Skeletal muscle tissue (tissue), 4 donors: Measurements from ENCODE around the gene TTC34. TPM values are rescaled to one million over a fixed set of nuclear protein-coding genes. Genes with fewer than 3 reads are reported as not detected.

ENCODE experiments used
- H3K27ac ChIP-seq: one replicate; pipeline ENCODE4 v1.7.0; 2013; ENCODE audit warnings: mild to moderate bottlenecking, low read depth, low read length, inconsistent platforms
- H3K27me3 ChIP-seq, 3 donors: one replicate each; pipeline ENCODE4 v1.7.0; 2013; ENCODE audit warnings: low read length in 3 of 3; ENCODE audit not compliant: control insufficient read depth in 3 of 3, insufficient read depth in 3 of 3
- H3K36me3 ChIP-seq, 3 donors: one replicate each; pipeline ENCODE4 v1.7.0; 2013; ENCODE audit warnings: low read length in 3 of 3; ENCODE audit not compliant: control insufficient read depth in 3 of 3, insufficient read depth in 3 of 3
- H3K4me1 ChIP-seq, 3 donors: one replicate each; pipeline ENCODE4 v1.7.0; 2013; ENCODE audit warnings: low read length in 3 of 3, mild to moderate bottlenecking in 3 of 3; ENCODE audit not compliant: control insufficient read depth in 3 of 3, insufficient read depth in 3 of 3
- H3K4me3 ChIP-seq, 3 donors: one replicate each; pipeline ENCODE4 v1.7.0; 2013; ENCODE audit warnings: low read length in 3 of 3
- H3K9ac ChIP-seq, 3 donors: one replicate each; pipeline ENCODE4 v1.7.0; 2013; ENCODE audit warnings: low read length in 3 of 3, mild to moderate bottlenecking in 3 of 3, moderate library complexity in 2 of 3, low read depth in 1 of 3
- H3K9me3 ChIP-seq, 3 donors: one replicate each; pipeline ENCODE4 v1.7.0; 2013; ENCODE audit warnings: low read length in 3 of 3; ENCODE audit not compliant: control insufficient read depth in 3 of 3
- total RNA-seq: library from RNA; depleted of rRNA; stranded (reverse); fragments of >200 nt; gene quantifications from one replicate; pipeline ENCODE4 v1.2.3, GENCODE V29; 2014
- donor health status: Osteomylitis.

TTC34 gene
- total RNA-seq, 1 donor from 2014 or later, result under 0.01 TPM

DNA sequence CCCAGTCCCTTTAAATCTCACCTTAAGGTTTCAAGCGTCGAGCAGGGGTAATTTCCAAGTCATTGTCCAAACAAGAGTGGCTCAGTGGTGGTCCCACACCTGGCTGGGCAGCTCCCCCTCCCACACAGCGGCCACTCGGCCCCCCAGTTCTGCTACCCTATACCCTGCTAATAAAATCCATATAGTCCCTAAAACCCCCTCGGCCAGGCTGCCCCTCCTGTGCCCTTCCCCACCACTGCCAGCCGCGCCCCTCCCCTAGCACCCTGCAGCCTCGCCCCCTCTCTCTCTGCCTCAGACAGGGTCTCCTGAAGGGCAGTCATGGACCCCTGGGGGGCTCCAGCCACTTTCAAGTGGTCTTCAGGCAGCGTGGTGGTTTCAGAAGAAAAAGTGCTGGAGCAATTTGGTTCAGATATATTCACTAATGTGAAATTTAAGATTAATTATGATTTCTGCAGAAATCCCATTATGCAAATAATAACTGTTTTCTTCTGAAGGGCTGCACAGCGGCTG lies 34.2 kb upstream of the TTC34 start:
- Histone ChIP-seq H3K9me3 (peaks cover 0 to 7% (median 0%) of the 10 kb centered on the region in 3 donors), H3K4me3 (no peak overlapping the region), H3K27ac (no peak overlapping the region), H3K4me1 (no peaks in the 10 kb centered on the region), H3K36me3 (no peaks in the 10 kb centered on the region), H3K9ac (no peak overlapping the region), H3K27me3 (peaks cover 2 to 32% (median 23%) of the 10 kb centered on the region in 3 donors)

- Histone ChIP-seq H3K4me3 (no peak overlapping the region), H3K27me3 (peaks cover 2 to 30% (median 23%) of the 10 kb centered on the region in 3 donors), H3K9ac (no peak overlapping the region), H3K4me1 (no peaks in the 10 kb centered on the region), H3K27ac (no peak overlapping the region), H3K36me3 (no peaks in the 10 kb centered on the region), H3K9me3 (peaks cover 0 to 7% (median 0%) of the 10 kb centered on the region in 3 donors)
Measured at GRCh38 chr1:2834741-2835564, 33.5 kb upstream of the TTC34 start.

DNA sequence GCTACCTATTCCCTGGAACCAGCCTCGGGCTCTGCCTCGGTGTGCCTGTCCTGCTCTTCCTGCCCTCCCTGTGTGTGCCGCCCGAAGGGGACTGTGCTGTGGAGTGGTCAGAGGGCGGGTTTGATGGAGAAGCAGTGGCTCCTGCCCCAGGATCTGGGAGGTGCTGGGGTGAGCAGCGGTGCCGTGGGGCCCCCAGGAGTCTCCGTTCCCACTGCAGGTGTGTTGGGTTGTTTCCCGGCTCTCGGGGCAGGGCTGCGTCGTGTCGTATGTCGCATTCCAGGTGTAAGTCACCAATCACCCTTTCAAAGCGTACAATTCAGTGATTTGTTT lies 32.6 kb upstream of the TTC34 start:
- Histone ChIP-seq H3K4me1 (no peaks in the 10 kb centered on the region), H3K27me3 (peaks cover 2 to 30% (median 23%) of the 10 kb centered on the region in 3 donors), H3K9ac (no peak overlapping the region), H3K4me3 (no peak overlapping the region), H3K9me3 (peaks cover 0 to 7% (median 0%) of the 10 kb centered on the region in 3 donors), H3K27ac (no peak overlapping the region), H3K36me3 (no peaks in the 10 kb centered on the region)

DNA sequence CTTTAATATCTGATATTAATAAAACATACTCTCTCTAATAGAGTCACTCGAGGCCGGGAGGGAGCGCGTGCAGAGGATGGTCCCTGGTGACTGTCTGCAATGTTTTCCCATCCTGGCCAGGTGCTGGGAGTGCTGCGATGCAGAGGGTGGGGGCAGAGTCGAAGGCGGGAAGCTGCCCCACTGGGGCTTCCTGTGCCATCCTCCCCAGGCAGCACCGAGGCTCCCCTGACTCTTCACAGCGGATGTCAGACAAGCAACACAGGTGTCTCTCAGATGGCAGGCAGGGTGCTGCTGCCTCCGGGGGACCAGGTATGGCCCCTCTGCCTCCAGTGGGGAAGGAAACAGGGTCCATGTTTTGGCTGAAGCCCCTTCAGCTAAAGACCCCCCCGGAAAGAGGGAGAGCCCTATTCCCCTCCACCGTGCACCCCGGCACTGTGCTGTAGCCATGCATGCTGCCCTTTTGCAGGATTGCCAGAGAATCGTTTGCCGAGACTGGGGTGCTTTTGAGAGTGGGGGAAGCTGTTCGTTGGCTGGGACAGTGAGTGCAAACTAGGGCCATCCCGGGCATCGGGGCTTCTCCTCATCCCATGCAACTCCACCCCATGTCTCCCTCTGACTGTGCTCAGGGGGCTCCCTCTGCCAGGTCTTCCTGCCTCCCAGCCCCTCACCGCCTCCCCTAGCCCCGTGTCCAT lies 32.1 kb upstream of the TTC34 start:
- peaks cover 0 to 8% (median 0%) of the 10 kb centered on the region in 3 donors for H3K9me3 ChIP-seq
- H3K9ac ChIP-seq, result no peak overlapping the region
- H3K27me3 ChIP-seq, result peaks cover 2 to 30% (median 23%) of the 10 kb centered on the region in 3 donors
- no peaks in the 10 kb centered on the region for H3K4me1 ChIP-seq
- H3K4me3 ChIP-seq, result no peak overlapping the region
- H3K27ac ChIP-seq, result no peak overlapping the region
- no peaks in the 10 kb centered on the region for H3K36me3 ChIP-seq

GRCh38 chr1:2832506-2833453 lies 31.3 kb upstream of the TTC34 start:
- Histone ChIP-seq H3K9me3 (peaks cover 0 to 6% (median 0%) of the 10 kb centered on the region in 3 donors), H3K27me3 (peaks cover 2 to 30% (median 23%) of the 10 kb centered on the region in 3 donors), H3K27ac (no peak overlapping the region), H3K4me1 (no peaks in the 10 kb centered on the region), H3K4me3 (no peak overlapping the region), H3K36me3 (no peaks in the 10 kb centered on the region), H3K9ac (no peak overlapping the region)

DNA sequence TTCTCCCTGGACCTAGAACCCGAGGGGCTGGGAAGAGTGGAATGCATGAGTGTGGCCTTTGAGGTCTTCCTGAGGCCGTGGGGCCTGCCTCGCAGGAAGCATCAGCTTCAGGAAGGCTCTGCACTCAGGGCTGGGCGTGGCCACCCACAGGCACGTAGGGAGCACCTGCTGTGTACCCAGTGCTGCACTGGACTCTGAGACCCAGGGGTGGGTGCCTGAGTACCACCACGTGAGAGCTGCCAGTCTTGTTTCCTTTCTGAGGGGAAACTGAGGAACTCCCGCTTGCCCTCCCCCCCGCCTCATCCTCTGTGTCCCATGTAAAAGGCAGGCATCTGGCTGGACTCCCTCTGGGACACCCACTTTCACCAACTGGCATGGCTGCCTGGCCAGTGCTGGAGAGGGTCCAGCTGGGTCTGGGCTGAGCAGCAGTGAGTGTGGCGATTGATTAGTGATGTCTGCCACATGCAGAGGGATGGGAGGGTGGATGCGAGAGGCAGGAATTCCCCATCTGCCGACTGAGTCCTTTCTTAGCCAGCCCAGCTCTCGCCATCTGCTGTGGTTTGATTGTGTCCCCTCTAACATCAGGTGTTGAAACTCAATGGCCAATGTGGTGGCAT lies 30.2 kb upstream of the TTC34 start:
- Histone ChIP-seq H3K4me1 (no peaks in the 10 kb centered on the region), H3K27ac (no peak overlapping the region), H3K4me3 (no peak overlapping the region), H3K36me3 (no peaks in the 10 kb centered on the region), H3K9ac (no peak overlapping the region), H3K27me3 (peaks cover 2 to 34% (median 24%) of the 10 kb centered on the region in 3 donors), H3K9me3 (peaks cover 0 to 8% (median 3%) of the 10 kb centered on the region in 3 donors)

DNA sequence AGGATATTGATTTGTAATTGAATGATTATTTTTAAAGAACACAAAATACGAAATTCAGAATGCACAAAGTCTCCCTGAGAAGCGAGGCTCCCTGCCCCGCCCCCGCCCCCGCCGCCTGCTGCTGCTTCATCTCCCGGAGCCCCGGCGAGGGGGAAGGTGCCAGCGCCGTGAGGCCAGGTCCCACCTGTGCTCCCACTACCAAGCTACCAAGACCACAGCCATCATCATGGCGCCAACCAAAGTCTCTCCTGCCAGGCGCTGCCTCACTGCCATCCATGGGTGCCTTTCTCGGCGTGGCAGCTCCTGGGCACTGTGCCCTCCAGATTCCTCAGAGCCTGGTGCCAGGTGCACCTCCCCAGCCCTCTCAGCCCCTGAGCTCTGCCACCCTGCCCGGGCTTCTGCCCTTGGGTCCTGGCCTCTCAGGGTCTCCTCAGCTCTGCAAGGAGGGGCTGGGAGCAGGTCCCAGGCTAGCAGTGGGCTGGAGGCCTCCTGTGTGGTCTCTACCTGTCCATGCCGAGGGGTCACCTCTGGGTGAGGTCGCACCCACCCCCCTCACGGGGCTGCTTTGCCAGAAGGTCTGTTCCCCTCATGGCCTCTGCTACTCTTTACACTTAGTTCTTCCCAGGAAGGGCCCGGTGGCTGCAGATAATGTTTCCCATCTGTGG lies 29.4 kb upstream of the TTC34 start:
- Histone ChIP-seq H3K27me3 (peaks cover 4 to 37% (median 33%) of the 10 kb centered on the region in 3 donors), H3K9ac (no peak overlapping the region), H3K9me3 (peaks cover 0 to 8% (median 3%) of the 10 kb centered on the region in 3 donors), H3K27ac (no peak overlapping the region), H3K4me1 (no peaks in the 10 kb centered on the region), H3K36me3 (no peaks in the 10 kb centered on the region), H3K4me3 (no peak overlapping the region)

DNA sequence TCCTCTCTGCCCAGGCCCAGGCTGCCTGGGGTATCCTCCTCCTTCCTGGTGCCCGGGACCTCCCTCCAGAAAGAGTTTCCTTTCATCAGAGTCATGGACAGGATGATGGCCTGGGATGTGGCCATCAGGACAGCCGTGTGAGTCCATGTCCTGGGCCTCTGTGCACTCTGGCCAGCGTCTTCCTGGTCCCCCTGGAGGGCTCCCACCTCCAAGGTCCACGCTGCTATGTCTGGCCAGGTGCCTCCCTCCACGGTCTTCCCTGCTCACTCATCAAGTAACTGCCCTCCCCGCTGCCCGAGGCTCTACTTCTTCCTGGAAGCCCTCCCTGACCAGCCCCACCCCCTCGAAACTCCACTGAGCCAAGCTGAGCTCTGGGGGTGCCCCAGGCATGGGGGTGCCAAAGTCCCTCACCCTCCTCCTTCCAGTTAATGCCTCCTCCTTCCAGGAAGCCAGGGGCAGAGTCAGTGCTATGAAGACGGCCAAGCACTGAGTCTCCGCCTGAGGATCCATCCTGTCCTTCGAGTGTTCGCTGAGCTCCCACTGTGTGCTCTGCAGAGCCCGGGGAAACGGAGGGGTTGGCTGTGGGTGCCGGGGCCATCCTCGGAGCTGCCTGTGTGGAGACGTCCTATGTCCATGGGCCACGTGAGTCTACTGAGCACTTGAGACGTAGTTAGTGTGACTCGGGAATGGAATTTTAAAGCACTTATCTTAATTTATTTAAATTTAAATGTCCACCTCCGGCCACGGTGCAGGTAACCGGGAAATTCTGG lies 28.5 kb upstream of the TTC34 start:
- peaks cover 0 to 8% (median 3%) of the 10 kb centered on the region in 3 donors for H3K9me3 ChIP-seq
- no peak overlapping the region for H3K4me3 ChIP-seq
- H3K9ac ChIP-seq, result no peak overlapping the region
- no peak overlapping the region for H3K27ac ChIP-seq
- no peaks in the 10 kb centered on the region for H3K36me3 ChIP-seq
- H3K4me1 ChIP-seq, result no peaks in the 10 kb centered on the region
- peaks cover 6 to 39% (median 39%) of the 10 kb centered on the region in 3 donors for H3K27me3 ChIP-seq
